GM23248 (cell line): ENCODE measurements around the gene TCF15. TPM values are rescaled to one million over a fixed set of nuclear protein-coding genes. Genes with fewer than 3 reads are reported as not detected.

ENCODE experiments used
- DNase-seq: peaks from one replicate; pipeline ENCODE4 v3.0.0-alpha.2; 2015
- H2AFZ ChIP-seq: fragments of 200-600 bp; sonication (generic); 2 replicates; pipeline ENCODE4 v1.6.1; 2016; ENCODE audit warnings: antibody characterized with exemption
- H3F3A ChIP-seq: fragments of 200-600 bp; sonication (generic); 2 replicates; pipeline ENCODE4 v1.6.1; 2016; ENCODE audit warnings: mild to moderate bottlenecking, antibody characterized with exemption, mixed run types; ENCODE audit not compliant: insufficient read depth
- H3K27ac ChIP-seq: fragments of 200-600 bp; sonication (generic); 2 replicates; pipeline ENCODE4 v1.5.1; 2016; ENCODE audit warnings: mild to moderate bottlenecking
- H3K27me3 ChIP-seq: fragments of 200-600 bp; sonication (generic); replicated peaks from 2 replicates; pipeline ENCODE4 v1.6.1; 2016; ENCODE audit warnings: mild to moderate bottlenecking; ENCODE audit not compliant: insufficient read depth
- H3K36me3 ChIP-seq: fragments of 200-600 bp; sonication (generic); 2 replicates; pipeline ENCODE4 v1.6.1; 2016; ENCODE audit warnings: low read depth, mild to moderate bottlenecking
- H3K4me1 ChIP-seq: fragments of 200-600 bp; sonication (generic); 2 replicates; pipeline ENCODE4 v1.6.1; 2016; ENCODE audit warnings: mild to moderate bottlenecking; ENCODE audit not compliant: insufficient read depth
- H3K4me2 ChIP-seq: fragments of 200-600 bp; sonication (generic); one replicate; pipeline ENCODE4 v1.6.1; 2016; ENCODE audit warnings: mild to moderate bottlenecking; ENCODE audit not compliant: unreplicated experiment
- H3K4me3 ChIP-seq: fragments of 200-600 bp; sonication (generic); 2 replicates; pipeline ENCODE4 v1.5.1; 2016; ENCODE audit warnings: mild to moderate bottlenecking
- H3K79me2 ChIP-seq: fragments of 200-600 bp; sonication (generic); 2 replicates; pipeline ENCODE4 v1.6.1; 2016; ENCODE audit warnings: mild to moderate bottlenecking; ENCODE audit not compliant: insufficient read depth
- H3K9ac ChIP-seq: fragments of 200-600 bp; sonication (generic); 2 replicates; pipeline ENCODE4 v1.6.1; 2016; ENCODE audit warnings: mild to moderate bottlenecking
- H3K9me2 ChIP-seq: fragments of 200-600 bp; sonication (generic); 2 replicates; pipeline ENCODE4 v1.6.1; 2016; ENCODE audit warnings: mixed run types, mild to moderate bottlenecking, moderate library complexity; ENCODE audit not compliant: insufficient read depth
- H3K9me3 ChIP-seq: fragments of 200-600 bp; sonication (generic); one replicate; pipeline ENCODE4 v1.6.1; 2017; ENCODE audit warnings: low read depth
- H4K20me1 ChIP-seq: fragments of 200-600 bp; sonication (generic); 2 replicates; pipeline ENCODE4 v1.6.0; 2016; ENCODE audit not compliant: insufficient read depth
- EZH2 ChIP-seq: fragments of 200-600 bp; sonication (generic); IDR thresholded peaks from 2 replicates; pipeline ENCODE4 v1.6.1; 2018; ENCODE audit warnings: antibody characterized with exemption, mild to moderate bottlenecking; ENCODE audit not compliant: insufficient read depth, poor library complexity, severe bottlenecking
- EZH2phosphoT487 ChIP-seq: fragments of 200-600 bp; sonication (generic); IDR thresholded peaks from 2 replicates; pipeline ENCODE4 v1.6.1; 2018; ENCODE audit warnings: antibody characterized with exemption, moderate library complexity, mild to moderate bottlenecking, low read depth; ENCODE audit not compliant: insufficient read depth
- WGBS, 2 experiments: methylation state at CpG; one replicate each; pipeline ENCODE4 v1.1.6; 2015 to 2017; ENCODE audit warnings: low lambda C conversion rate in 2 of 2, low coverage in 1 of 2; ENCODE audit errors: missing lambda C conversion rate in 2 of 2; 5-methylcytosine and 5-hydroxymethylcytosine counted together
- in situ Hi-C: fragments of 300-500 bp; cut with MboI; formaldehyde crosslinking; loops from 2 replicates; pipeline ENCODE4 v1.15.0; 2020
- polyA plus RNA-seq: library from polyadenylated mRNA; unstranded; fragments of >200 nt; fragmentation: Nextera tagmentation; extraction: Ambion mirVana; gene quantifications from 2 replicates; pipeline ENCODE4 v1.2.1, GENCODE V29; 2016
- total RNA-seq: library from RNA; depleted of rRNA; stranded (reverse); fragments of >200 nt; shearing (Covaris generic); gene quantifications from 2 replicates; pipeline ENCODE4 v1.2.3, GENCODE V29; 2014

TCF15 gene
- total and polyA plus RNA-seq, 2 experiments from 2014 or later = not detected

DNA sequence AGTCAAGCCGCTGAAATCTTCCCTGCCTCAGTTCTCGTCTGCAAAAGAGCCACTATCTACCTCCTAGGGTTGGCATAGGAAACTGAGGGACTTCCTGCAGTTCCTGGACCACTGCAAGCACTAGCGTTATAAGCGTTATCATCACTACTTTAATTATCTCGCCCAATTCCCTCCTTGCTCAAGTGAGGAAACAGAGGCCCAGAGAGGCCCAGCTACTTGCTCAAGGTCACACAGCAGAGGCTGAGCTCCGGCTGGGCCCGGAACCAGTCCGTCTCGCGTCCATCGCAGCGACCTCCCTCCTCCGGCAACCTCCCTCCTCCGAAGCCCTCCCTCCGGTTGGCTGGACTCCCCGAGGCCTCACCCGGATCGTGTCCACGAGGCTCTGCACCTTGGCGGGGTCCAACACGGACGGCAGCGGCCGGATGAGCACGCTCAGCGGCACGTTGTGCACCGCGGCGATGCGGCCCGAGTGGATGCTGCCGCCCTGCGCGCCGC lies 42.6 kb upstream of the TCF15 start:
- H3K27me3 ChIP-seq = no peaks in the 10 kb centered on the region
- H2AFZ ChIP-seq = peak overlapping the region; percentile 59
- no peaks in the 10 kb centered on the region for H3K9me3 ChIP-seq
- peaks cover 16% of the 10 kb centered on the region; the same call in 1 of the 2 replicates for H3K4me1 ChIP-seq
- peaks cover 14% of the 10 kb centered on the region for H3F3A ChIP-seq
- H3K4me3 ChIP-seq = peak overlapping the region; percentile 85
- 2% methylated on average over 20 to 24 of the region's 36 CpGs for WGBS, 2 experiments
- peaks cover 39% of the 10 kb centered on the region for H3K79me2 ChIP-seq
- H3K9me2 ChIP-seq = no peaks in the 10 kb centered on the region
- peak; percentile 67 for DNase-seq
- H3K4me2 ChIP-seq = peak overlapping the region; percentile 83
- 0 out of 2 replicates have a peak, but pooled peaks cover 6% of the 10 kb centered on the region for H4K20me1 ChIP-seq
- peak overlapping the region; percentile 58 for H3K27ac ChIP-seq
- in situ Hi-C loops = no loop called here
- peak overlapping the region; percentile 91 for H3K9ac ChIP-seq
- no peak for TF ChIP-seq EZH2
- no peak for TF ChIP-seq EZH2phosphoT487
- peaks cover 8% of the 10 kb centered on the region; the same call in 1 of the 2 replicates for H3K36me3 ChIP-seq

DNA sequence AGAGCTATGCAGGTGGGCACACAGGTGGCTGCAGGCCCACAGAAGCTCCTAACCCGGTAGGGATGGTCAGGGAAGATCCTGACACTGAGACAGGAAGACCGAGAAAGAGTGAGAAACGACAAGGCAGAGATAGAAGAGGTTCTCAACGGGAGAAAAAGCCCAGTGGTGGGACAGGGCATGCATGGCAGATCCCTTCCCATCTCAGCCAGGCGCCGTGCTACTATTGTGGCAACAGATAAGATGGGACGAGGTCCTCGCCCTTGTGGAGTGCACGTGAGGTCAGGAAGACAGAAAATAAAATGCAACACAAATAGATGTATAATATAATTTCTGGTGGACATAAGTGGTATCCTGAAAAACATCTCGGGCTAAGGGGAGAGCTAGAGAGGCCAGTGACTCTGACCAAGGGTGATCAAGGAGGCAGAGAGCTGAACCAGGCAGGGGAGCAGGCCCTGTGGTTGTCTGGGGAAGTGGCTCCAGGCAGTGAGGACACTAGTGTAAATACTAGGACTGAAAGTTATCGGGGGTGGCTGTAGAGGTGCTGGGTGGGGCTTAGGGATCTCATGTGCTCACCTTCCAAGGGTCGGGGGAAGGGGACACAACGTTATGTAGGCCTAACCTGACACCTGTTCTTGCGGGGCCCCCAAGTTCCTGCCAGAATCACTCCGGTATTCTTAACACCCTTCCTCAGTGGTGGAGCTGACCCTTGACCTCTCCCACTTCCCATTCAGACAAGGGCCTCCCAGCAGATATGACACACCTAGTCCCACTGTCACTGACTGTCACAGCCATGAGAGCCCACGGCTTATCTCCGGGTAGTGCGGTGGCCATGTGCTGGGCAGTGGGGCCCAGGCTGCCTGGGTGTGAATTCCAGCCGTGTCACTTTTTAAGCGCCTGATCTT lies 41.9 kb upstream of the TCF15 start:
- H4K20me1 ChIP-seq = 0 out of 2 replicates have a peak, but pooled peaks cover 6% of the 10 kb centered on the region
- H3K9ac ChIP-seq = peak overlapping the region; percentile 91
- no peaks in the 10 kb centered on the region for H3K9me2 ChIP-seq
- peak; percentile 38 for DNase-seq
- H2AFZ ChIP-seq = peak overlapping the region; percentile 59
- peak overlapping the region; percentile 85 for H3K4me3 ChIP-seq
- peaks cover 14% of the 10 kb centered on the region for H3F3A ChIP-seq
- peak overlapping the region; percentile 58 for H3K27ac ChIP-seq
- H3K9me3 ChIP-seq = no peaks in the 10 kb centered on the region
- no peak for TF ChIP-seq EZH2phosphoT487
- no peak for TF ChIP-seq EZH2
- no peaks in the 10 kb centered on the region for H3K27me3 ChIP-seq
- in situ Hi-C loops = no loop called here
- peaks cover 16% of the 10 kb centered on the region; the same call in 1 of the 2 replicates for H3K4me1 ChIP-seq
- H3K79me2 ChIP-seq = peaks cover 41% of the 10 kb centered on the region
- whole genome bisulfite sequencing, 2 experiments = 41 to 44% methylated on average over 20 of the region's 20 CpGs
- peak overlapping the region; percentile 83 for H3K4me2 ChIP-seq
- H3K36me3 ChIP-seq = peaks cover 12% of the 10 kb centered on the region; the same call in 1 of the 2 replicates

- TF ChIP-seq EZH2phosphoT487 = no peak
- TF ChIP-seq EZH2 = no peak
- 0 out of 2 replicates have a peak, but pooled peaks cover 6% of the 10 kb centered on the region for H4K20me1 ChIP-seq
- H3K9me2 ChIP-seq = no peaks in the 10 kb centered on the region
- peak overlapping the region; percentile 11 for H3K4me2 ChIP-seq
- peaks cover 41% of the 10 kb centered on the region for H3K79me2 ChIP-seq
- H3K27me3 ChIP-seq = no peaks in the 10 kb centered on the region
- WGBS, 2 experiments = 68 to 73% methylated on average over 5 of the region's 5 CpGs
- in situ Hi-C loops = no loop called here
- no peak overlapping the region for H3K27ac ChIP-seq
- H2AFZ ChIP-seq = no peak overlapping the region
- peaks cover 14% of the 10 kb centered on the region for H3F3A ChIP-seq
- peaks cover 16% of the 10 kb centered on the region; the same call in 1 of the 2 replicates for H3K4me1 ChIP-seq
- peaks cover 12% of the 10 kb centered on the region; the same call in 1 of the 2 replicates for H3K36me3 ChIP-seq
- no peak overlapping the region for H3K9ac ChIP-seq
- peak; percentile 56 for DNase-seq
- peak overlapping the region; percentile 85 for H3K4me3 ChIP-seq
- H3K9me3 ChIP-seq = no peaks in the 10 kb centered on the region
These were observed 40.8 kb upstream of the TCF15 start for GRCh38 chr20:650954-651353.

- Histone ChIP-seq H3F3A (peaks cover 14% of the 10 kb centered on the region), H4K20me1 (0 out of 2 replicates have a peak, but pooled peaks cover 6% of the 10 kb centered on the region)
These were observed 40.2 kb upstream of the TCF15 start for GRCh38 chr20:650281-650680.

More at GRCh38 chr20:650281-650680, 40.2 kb upstream of the TCF15 start:
- Histone ChIP-seq H3K27ac (no peak overlapping the region), H2AFZ (no peak overlapping the region), H3K9me2 (no peaks in the 10 kb centered on the region), H3K9ac (no peak overlapping the region), H3K36me3 (peaks cover 12% of the 10 kb centered on the region; the same call in 1 of the 2 replicates), H3K27me3 (no peaks in the 10 kb centered on the region), H3K4me2 (no peak overlapping the region), H3K9me3 (no peaks in the 10 kb centered on the region), H3K79me2 (peaks cover 41% of the 10 kb centered on the region), H3K4me3 (no peak overlapping the region), H3K4me1 (peaks cover 16% of the 10 kb centered on the region; the same call in 1 of the 2 replicates)
- WGBS, 2 experiments = 63 to 64% methylated on average over 5 of the region's 5 CpGs
- in situ Hi-C loops = no loop called here
- TF ChIP-seq EZH2 = no peak
- TF ChIP-seq EZH2phosphoT487 = no peak
- DNase-seq = no peak
